KG1 (cell line): ENCODE results near the gene DPYSL3.
"Not testable (repeated sequence)": the region's sequence is repeated elsewhere in the genome, so short reads cannot be mapped to it uniquely, and the experiment has no call there.

Source experiments
- DNase-seq: peaks from one replicate; lab custom pipeline; 2025; lab: John Stamatoyannopoulos, UW

Gene DPYSL3

DNA sequence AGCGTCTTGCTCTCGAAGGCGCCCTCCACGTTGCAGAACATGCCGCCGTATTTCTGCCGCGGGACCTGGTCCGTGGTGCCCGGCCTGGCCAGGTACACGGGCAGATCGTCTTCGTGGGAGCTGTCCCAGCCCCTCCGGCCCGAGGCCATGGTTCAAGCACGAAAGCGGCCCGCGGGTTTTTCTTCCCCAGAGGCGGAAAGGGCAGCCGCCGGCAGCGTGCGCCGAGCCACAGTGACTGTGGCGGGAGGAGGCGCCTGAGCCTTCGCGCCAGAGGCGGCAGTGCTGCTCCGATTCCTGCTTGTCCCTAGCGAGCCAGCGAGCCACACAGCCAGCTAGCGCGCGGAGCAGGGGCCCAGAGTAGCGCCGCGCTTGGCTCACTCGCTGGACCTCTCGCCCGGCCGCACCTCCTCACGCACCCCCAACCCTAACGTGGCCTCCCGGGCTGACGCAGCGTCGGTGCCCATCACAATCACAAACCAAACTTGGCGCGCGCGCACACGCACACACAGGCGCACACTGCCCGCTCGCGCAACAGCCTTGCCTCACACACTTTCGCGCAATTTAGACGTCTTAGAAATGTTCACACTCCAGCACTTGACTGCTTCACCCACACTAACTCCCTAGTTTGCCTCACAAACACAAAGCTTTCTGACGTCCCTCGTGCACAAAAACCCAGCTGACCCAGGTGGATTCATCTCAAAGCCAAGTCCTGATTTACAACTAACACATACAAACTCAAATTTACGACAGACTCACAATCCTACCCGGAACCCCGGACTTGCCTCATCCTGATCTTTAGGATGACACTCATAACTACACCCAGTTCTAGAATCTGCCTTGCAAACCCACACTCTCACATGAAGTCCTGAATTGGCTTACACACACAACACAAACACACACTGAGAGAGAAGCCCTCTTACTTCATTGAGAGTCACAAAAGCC lies at the start of gene DPYSL3:
Gene DPYSL3, minus strand, starts transcription at position 359 of the 942 bp plus-strand sequence. Its CDS starts 210 bp downstream, at position 149.
- no peak for DNase-seq

- DNase-seq, result no peak
Observed at GRCh38 chr5:147558826-147559225, 49.0 kb upstream of the DPYSL3 start.

DNA sequence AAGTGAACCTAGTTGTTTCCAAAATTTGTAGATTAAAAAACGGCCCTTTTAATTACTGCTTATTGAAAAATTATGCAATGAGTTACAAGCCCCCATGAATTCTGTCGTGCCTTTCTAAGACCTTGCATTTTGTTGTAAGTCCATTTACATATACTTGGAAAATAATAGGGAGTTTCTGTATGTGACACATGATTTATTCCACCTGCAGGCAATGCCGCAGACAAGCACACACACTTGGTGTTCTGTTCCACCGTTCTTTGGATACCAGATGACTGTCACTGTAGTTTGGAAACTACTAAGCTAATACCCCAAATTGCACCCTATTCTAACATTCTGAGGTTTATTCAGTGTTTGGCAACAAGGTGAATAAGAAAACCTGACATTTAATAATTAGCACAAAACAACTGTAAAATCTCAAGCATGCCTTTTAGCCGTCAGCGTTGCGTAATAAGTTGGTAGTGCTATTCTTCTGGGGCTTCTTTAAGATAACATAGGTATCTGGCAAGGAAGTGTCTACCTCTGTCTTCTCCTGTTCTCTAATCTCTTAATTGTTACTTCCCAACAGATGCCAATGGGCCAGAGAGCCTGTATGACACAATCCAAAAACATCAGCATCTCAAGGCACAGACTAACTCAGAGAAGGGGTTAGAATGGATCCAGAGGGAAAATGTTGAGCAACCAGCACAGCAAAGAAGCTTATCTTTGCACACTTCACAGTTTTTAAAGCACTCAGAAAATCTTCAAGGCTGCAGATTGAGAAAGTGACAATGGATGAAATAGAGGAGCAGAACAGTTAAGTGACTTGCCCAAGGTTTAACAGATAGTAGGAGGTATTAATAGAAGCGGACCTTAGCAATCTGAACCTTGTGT lies 48.2 kb upstream of the DPYSL3 start:
- no peak for DNase-seq

GRCh38 chr5:147555176-147555575 lies 45.3 kb upstream of the DPYSL3 start:
- DNase-seq, result no peak

- no peak for DNase-seq
Observed at GRCh38 chr5:147554261-147554817, 44.5 kb upstream of the DPYSL3 start.

GRCh38 chr5:147553817-147554216 lies 43.9 kb upstream of the DPYSL3 start:
- DNase-seq, result not testable (repeated sequence)

- DNase-seq, result no peak
Observed at GRCh38 chr5:147552897-147553296, 43.0 kb upstream of the DPYSL3 start.

- no peak for DNase-seq
Observed at GRCh38 chr5:147551677-147552076, 41.8 kb upstream of the DPYSL3 start.

DNA sequence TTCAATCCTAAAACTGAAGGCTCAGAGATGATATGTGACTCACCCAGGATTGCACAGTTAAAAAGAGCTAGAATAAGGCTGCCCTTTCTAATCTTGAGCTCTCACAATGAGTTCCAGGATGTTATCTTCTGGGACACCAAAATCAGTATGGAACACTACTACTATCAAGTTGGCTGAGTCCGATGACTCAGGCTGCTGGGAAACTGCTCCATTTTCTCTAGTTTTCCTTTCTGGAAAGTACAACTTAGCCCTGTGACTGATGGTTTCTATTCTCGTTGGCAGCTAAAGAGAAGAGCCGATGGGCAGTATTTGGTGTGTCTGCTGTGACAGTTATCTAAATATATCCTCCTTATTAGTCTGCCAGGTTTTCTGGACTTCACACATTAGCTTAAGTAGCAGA lies 37.9 kb upstream of the DPYSL3 start:
- no peak for DNase-seq

- DNase-seq, result no peak
Observed at GRCh38 chr5:147544556-147544955, 34.7 kb upstream of the DPYSL3 start.

GRCh38 chr5:147539053-147539452 lies 29.2 kb upstream of the DPYSL3 start:
- DNase-seq, result no peak

- no peak for DNase-seq
Observed at GRCh38 chr5:147538236-147538635, 28.4 kb upstream of the DPYSL3 start.

DNA sequence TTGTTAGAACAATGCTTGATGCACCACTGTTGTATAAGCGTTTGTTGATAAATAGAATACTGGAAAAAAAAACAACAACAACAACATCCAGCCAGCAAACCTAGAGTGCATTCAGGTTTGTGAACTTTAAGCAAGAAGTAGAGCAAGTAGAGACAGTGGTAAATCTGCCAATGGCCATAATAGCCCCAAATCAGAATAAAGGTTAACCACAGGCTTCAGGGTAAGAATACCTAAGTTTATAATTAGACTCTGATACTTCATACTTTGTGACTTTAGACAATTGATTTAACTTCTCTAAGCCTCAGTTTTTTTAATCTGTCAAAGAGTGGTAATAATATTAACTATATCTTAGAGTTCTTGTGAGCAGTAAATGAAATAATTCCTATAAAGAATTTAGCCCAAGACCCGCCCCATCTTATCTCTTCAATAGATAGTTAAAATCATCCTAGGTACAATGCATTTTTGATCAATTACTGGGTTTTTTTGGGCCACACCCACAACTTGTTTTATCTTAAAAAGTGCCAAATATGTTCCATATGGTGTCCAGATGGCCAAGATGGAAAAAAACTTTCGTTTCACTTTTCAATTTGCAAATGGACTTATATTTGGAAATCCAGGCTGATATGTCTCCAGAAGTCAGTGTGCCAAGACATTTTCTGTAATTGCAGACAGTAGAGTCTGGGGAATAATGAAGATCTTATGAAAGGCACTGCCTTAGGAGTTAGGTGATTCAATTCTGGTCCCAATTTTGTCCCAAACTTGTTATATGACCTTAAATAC lies 24.5 kb upstream of the DPYSL3 start:
- no peak for DNase-seq

- no peak for DNase-seq
Observed at GRCh38 chr5:147532156-147532555, 22.3 kb upstream of the DPYSL3 start.

GRCh38 chr5:147530530-147531389 lies 20.9 kb upstream of the DPYSL3 start:
- no peak for DNase-seq

DNA sequence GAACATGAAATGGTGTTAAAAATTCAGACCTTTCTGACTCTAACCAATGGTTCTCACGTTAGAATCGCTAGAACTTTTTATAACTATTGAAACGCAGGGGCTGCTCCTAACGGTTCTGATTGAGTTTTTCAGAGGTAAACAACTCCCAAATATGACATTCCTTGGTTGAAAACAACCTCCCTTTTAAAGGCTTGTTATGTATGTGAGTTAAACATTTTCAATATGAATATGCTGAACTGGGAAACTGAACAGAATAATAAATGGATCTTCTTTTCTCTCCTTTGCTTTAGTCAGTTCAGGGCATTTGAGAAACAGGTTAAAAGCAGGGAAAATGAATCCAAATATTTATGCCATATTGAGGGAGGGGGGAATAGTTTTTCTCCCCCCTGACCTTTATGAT lies 13.2 kb upstream of the DPYSL3 start:
- DNase-seq, result no peak

DNA sequence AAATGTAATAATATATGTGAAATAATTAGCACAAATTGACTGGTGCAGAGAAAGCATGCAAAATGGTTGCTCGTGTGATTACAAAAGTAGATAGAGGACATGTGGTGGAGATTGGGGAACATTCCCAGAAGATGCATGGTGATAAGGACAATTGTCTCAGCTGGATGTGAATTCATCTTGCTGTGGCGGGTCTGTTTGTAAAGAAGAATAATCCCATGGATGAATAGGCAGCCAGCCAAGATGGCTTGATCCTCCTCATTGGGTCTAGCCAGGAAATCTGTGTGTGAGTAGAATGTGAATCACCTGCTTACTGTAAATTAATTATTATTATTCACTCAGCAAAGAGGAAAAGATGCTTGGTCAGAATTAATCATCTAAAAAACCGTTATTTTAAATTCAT lies 12.6 kb upstream of the DPYSL3 start:
- DNase-seq, result no peak

DNA sequence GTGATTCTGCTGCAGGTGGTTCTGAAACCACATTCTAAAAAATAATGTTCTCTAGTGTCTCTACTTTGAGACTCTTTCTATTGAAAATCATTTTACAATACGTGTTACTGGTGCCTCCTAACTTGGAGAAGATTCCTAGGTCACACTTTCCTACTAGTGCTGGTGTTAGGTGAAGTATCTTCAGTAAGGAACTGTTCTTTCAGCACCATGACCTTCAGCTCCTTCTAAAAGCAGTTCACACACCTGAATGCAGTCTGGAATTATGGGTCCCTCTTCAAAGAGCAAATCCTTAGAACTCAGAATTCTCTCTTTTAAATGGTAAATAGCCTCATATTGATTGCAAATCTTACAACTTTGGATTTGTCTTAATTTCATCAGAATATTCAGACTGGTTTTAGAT lies 10.6 kb upstream of the DPYSL3 start:
- no peak for DNase-seq

DNA sequence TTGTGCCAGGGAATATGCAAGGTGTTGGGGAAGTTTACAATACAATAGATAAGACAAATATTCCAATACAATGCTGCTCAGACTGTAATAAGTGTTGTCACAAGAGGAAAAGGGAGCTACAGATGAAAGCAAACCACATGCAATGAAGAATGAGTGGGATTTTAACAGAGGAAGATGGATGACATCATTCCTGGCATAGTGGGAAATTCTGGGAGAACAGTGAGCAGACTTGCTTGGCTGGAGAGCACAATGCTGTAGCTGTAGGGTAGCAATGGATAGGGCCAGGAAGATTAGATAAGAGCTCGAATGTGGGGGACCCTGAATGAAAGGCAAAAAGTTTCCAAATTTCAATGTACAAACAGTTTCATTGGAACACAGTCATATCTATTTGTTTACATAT lies 9.5 kb upstream of the DPYSL3 start:
- DNase-seq, result no peak

GRCh38 chr5:147517383-147517782 lies 7.5 kb upstream of the DPYSL3 start:
- no peak for DNase-seq

- no peak for DNase-seq
Observed at GRCh38 chr5:147515269-147515668, 5.4 kb upstream of the DPYSL3 start.
